GM10248 (cell line): Measurements from ENCODE around the gene XRCC5.

Source experiments
- CTCF ChIA-PET: fragments of 300-600 bp; sonication (Branson Sonifier 250); formaldehyde crosslinking; extraction: SDS; loops from one replicate; lab custom pipeline; 2021; ENCODE audit warnings: antibody characterized with exemption; lab: Yijun Ruan, JAX
- POLR2A ChIA-PET: fragments of 350-650 bp; sonication (Branson Sonifier 250); formaldehyde crosslinking; extraction: SDS; loops from one replicate; lab custom pipeline; 2020; ENCODE audit warnings: antibody characterized with exemption; lab: Yijun Ruan, JAX
- DNase-seq: peaks from one replicate; pipeline ENCODE4 v3.0.0; 2012; ENCODE audit errors: extremely low spot score
- CTCF ChIP-seq: IDR thresholded peaks from 2 replicates; pipeline ENCODE4 v1.5.1; 2012; ENCODE audit warnings: mild to moderate bottlenecking, low read depth; ENCODE audit errors: extremely low read depth, missing control alignments, control extremely low read depth

The XRCC5 gene

GRCh38 chr2:216216951-216217903 lies 108.1 kb downstream of the XRCC5 start:
- DNase-seq = no peak
- TF ChIP-seq CTCF = no peak
- POLR2A ChIA-PET = no interaction called here
- CTCF ChIA-PET = interaction anchor here (1.4 kb wide), 1 partner anchor 447 kb away, joined by 3 read pairs; no protein-coding TSS in a partner anchor

- POLR2A ChIA-PET = no interaction called here
- CTCF ChIA-PET = interaction anchor here (1.4 kb wide), 1 partner anchor 446 kb away, joined by 3 read pairs; no protein-coding TSS in a partner anchor
These were observed 108.7 kb downstream of the XRCC5 start for GRCh38 chr2:216217904-216218260.

GRCh38 chr2:216219861-216220260 lies 110.7 kb downstream of the XRCC5 start:
- DNase-seq = no peak
- ChIA-PET CTCF (interaction anchor here (4.6 kb wide), 1 partner anchor 184 kb away, joined by 51 read pairs; no protein-coding TSS in a partner anchor), POLR2A (no interaction called here)
- TF ChIP-seq CTCF = no peak

More at GRCh38 chr2:216217904-216218260, 108.7 kb downstream of the XRCC5 start:
- no peak for DNase-seq
- TF ChIP-seq CTCF = no peak

- ChIA-PET POLR2A (no interaction called here), CTCF (interaction anchor here (0.8 to 4.6 kb wide), 9 partner anchors 7 to 445 kb away, joined by 3 to 51 read pairs (median 13); partner anchors contain the start of gene SMARCAL1)
- TF ChIP-seq CTCF = no peak
- no peak for DNase-seq
These were observed 111.8 kb downstream of the XRCC5 start for GRCh38 chr2:216220976-216221375.

GRCh38 chr2:216221811-216222210 lies 112.7 kb downstream of the XRCC5 start:
- DNase-seq = no peak
- POLR2A ChIA-PET = no interaction called here
- TF ChIP-seq CTCF = no peak
- CTCF ChIA-PET = interaction anchor here (0.7 to 4.6 kb wide), 25 partner anchors 8 to 444 kb away, joined by 3 to 51 read pairs (median 6); partner anchors contain the start of genes RPL37A and SMARCAL1

- ChIA-PET CTCF (interaction anchor here (0.8 to 4.6 kb wide), 27 partner anchors 8 to 443 kb away, joined by 3 to 51 read pairs (median 5); partner anchors contain the start of genes RPL37A and SMARCAL1), POLR2A (interaction anchor here (1.0 kb wide), 1 partner anchor 284 kb away, joined by 3 read pairs; no protein-coding TSS in a partner anchor)
- peak; percentile 73 for TF ChIP-seq CTCF
- DNase-seq = peak; percentile 41
These were observed 113.7 kb downstream of the XRCC5 start for GRCh38 chr2:216222650-216223352.
